ENCODE results near the gene ATP6AP1. TPM values are rescaled to one million over a fixed set of nuclear protein-coding genes. Genes with fewer than 3 reads are reported as not detected.
A peak's percentile ranks its signal among the peaks of the same experiment; 100 is the strongest.

Gene ATP6AP1
- total RNA-seq, 1 donor from 2014 or later = 77.6 TPM

DNA sequence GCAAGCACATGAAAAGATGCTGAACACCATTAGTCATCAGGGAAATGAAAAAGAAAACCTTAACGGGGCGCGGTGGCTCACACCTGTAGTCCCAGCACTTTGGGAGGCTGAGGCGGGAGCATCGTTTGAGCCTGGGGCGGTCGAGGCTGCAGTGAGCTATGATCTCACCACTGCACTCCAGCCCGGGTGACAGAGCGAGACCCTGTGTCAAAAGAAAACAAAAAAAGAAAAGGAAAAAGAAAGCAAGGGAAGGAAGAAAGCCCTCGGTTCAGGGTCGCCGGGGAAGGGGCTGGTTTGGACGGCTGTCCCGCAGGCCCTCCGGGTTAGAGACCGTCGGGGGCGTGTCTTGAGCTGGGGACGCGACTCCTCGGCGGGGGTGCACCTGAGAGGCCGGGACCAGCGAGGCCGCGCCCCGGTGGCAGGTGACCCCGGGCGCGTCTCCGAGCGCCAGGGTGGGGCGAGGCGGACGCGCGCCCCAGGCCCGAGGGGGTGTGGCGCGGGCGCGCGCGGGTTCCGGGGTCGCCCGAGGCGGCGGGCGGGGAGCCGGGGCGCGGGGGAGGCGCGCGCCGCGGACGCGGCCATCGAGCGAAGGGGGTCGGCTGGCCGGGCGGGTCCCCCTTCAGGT is 29.1 kb downstream of the ATP6AP1 start:
- peak overlapping the region; percentile 86 for H3K27ac Mint-ChIP-seq
- H3K27me3 Mint-ChIP-seq (ENCODE audit: low read depth) = no peaks in the 10 kb centered on the region
- no peak for DNase-seq (ENCODE audit: low spot score in 2 of 2, unreplicated experiment in 2 of 2)
- peaks cover 12% of the 10 kb centered on the region for H3K9me3 Mint-ChIP-seq
- peaks cover 12% of the 10 kb centered on the region for H3K36me3 Mint-ChIP-seq
- peaks cover 9% of the 10 kb centered on the region for H3K4me1 Mint-ChIP-seq
- TF ChIP-seq, protein P1, sequence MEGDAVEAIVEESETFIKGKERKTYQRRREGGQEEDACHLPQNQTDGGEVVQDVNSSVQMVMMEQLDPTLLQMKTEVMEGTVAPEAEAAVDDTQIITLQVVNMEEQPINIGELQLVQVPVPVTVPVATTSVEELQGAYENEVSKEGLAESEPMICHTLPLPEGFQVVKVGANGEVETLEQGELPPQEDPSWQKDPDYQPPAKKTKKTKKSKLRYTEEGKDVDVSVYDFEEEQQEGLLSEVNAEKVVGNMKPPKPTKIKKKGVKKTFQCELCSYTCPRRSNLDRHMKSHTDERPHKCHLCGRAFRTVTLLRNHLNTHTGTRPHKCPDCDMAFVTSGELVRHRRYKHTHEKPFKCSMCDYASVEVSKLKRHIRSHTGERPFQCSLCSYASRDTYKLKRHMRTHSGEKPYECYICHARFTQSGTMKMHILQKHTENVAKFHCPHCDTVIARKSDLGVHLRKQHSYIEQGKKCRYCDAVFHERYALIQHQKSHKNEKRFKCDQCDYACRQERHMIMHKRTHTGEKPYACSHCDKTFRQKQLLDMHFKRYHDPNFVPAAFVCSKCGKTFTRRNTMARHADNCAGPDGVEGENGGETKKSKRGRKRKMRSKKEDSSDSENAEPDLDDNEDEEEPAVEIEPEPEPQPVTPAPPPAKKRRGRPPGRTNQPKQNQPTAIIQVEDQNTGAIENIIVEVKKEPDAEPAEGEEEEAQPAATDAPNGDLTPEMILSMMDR (IDR thresholded peaks at IDR 0.05; ENCODE audit: unreplicated experiment) = no peak
- peak overlapping the region; percentile 85 for H3K4me3 Mint-ChIP-seq

DNA sequence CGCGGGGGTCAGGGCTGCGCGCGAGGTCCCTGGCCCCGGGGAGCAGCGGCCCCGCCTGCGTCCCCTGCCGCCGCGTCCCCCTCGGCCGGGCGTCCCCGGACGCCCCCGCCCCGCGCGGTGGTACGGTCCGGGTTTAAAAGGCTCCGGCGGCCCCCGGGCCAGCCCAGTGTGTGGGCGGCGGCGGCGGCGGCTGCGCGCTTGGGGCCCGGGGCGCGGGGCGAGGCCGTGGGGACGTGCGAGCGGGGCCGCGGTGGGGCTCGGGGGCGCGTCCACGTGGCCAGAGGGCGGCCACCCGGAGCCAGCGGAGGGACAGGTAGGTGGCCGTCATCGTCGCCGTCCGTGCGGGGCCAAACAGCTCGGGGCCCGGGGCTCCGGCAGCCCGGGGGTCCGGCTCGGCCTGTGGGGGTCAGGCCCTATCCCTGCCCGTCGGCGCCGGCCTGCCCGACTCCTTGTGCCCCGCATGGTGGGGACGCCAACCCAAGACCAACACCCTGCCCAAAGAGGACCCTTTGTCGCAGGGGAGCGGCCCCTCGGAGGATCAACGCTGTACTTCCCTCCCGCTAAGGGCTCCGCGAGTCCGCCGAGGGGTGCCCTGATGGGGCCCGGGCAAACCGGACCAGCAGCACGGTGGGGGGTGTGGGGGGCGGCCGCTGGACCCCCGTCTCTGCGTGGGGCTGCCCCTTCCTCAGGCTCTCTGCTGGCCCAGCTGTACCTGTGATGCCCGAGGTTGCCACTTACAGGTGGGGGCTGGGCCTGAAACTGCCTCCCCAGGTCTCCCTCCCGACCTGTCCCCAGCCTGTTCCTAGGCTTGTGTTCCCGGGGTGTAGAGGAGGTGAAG is 29.9 kb downstream of the ATP6AP1 start, which contains the start of gene PLXNA3:
Gene PLXNA3 (plus strand): TSS at position 166 of the 838 bp plus-strand sequence. CDS start 1,903 bp downstream, outside the sequence.
- H3K4me1 Mint-ChIP-seq = peaks cover 9% of the 10 kb centered on the region
- no peaks in the 10 kb centered on the region for H3K27me3 Mint-ChIP-seq (ENCODE audit: low read depth)
- H3K9me3 Mint-ChIP-seq = peaks cover 4% of the 10 kb centered on the region
- peak within 1 kb of the TSS; percentile 86 for H3K27ac Mint-ChIP-seq
- TF ChIP-seq, protein P1 (IDR thresholded peaks at IDR 0.05; ENCODE audit: unreplicated experiment) = no peak
- peaks cover 14% of the 10 kb centered on the region for H3K36me3 Mint-ChIP-seq
- peak within 1 kb of the TSS; percentile 85 for H3K4me3 Mint-ChIP-seq
- DNase-seq (ENCODE audit: low spot score in 2 of 2, unreplicated experiment in 2 of 2) = peak in 1 of 2 experiments; percentile 74

DNA sequence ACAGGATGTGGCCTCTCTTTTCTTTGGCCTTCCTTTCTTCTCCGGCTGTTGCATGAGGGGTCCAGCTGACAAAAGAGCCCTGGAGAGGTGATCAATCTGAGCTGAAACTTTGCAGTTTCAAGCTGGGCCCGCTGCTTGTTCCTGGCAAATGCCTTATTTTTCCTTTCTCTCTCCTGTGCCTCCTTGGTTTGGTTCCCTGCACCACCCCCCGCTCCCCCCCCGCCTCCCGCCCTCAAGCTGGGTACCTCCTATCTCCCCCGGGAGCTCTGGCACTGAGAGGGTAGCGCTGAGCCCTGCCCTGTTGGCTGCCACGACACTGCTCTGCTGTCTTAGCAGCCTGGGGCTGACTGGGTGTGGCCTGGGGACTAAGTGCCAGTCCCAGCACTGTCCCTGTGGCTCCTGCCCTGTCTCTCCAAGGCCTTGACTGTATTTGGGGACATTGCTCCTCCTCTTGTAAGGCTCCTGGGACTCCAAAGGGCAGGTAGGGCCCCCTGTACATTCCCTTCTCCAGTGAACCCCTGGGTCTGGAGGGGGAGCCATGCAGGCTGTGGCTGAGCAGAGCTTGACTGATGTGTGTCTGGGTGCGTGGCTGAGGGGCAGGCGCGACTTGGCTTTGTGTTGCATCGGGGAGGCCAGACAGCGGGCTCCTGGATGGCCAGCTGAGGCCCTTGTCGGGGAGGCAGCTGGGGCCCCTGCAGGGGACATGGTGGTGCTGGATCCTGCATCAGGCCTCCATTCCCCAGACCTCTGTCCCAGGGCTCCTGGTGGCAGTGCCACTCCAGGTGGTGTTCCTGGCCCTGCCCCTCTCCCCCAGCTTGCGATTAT is 30.7 kb downstream of the ATP6AP1 start:
- TF ChIP-seq, protein P1 (IDR thresholded peaks at IDR 0.05; ENCODE audit: unreplicated experiment) = no peak
- H3K4me1 Mint-ChIP-seq = peaks cover 9% of the 10 kb centered on the region
- peak overlapping the region; percentile 79 for H3K4me3 Mint-ChIP-seq
- peaks cover 13% of the 10 kb centered on the region for H3K36me3 Mint-ChIP-seq
- H3K9me3 Mint-ChIP-seq = peaks cover 4% of the 10 kb centered on the region
- no peak for DNase-seq (ENCODE audit: low spot score in 2 of 2, unreplicated experiment in 2 of 2)
- peak overlapping the region; percentile 82 for H3K27ac Mint-ChIP-seq
- no peaks in the 10 kb centered on the region for H3K27me3 Mint-ChIP-seq (ENCODE audit: low read depth)

DNA sequence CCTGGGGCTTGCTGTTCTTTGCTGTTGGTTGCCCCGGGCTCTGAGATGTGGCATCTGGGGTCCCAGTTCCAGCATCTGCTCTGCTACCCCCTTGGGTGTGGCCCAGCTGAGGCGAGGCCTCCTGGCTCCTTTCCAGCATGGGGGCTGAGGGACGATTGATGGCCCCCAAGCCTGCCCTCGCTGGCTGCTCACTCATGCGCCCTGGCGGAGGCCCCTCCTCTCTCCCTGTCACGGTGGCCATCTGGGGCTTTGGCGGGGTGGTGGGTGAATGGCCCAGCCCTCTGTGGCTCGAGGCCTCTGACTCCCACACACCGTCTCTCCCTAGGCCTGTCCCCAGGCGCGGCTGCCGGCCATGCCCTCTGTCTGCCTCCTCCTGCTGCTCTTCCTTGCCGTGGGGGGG is 31.4 kb downstream of the ATP6AP1 start:
- Mint-ChIP-seq H3K4me3 (peak overlapping the region; percentile 79), H3K27me3 (ENCODE audit: low read depth) (no peaks in the 10 kb centered on the region), H3K4me1 (peaks cover 9% of the 10 kb centered on the region), H3K9me3 (peaks cover 4% of the 10 kb centered on the region), H3K27ac (no peak overlapping the region), H3K36me3 (peaks cover 13% of the 10 kb centered on the region)
- TF ChIP-seq, protein P1 (IDR thresholded peaks at IDR 0.05; ENCODE audit: unreplicated experiment) = no peak
- no peak for DNase-seq (ENCODE audit: low spot score in 2 of 2, unreplicated experiment in 2 of 2)

DNA sequence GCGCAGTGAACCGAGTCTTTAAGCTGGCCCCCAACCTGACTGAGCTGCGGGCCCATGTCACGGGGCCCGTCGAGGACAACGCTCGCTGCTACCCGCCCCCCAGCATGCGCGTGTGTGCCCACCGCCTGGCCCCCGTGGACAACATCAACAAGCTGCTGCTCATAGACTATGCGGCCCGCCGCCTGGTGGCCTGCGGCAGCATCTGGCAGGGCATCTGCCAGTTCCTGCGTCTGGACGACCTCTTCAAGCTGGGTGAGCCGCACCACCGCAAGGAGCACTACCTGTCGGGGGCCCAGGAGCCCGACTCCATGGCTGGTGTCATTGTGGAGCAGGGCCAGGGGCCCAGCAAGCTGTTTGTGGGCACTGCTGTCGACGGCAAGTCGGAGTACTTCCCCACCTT is 31.8 kb downstream of the ATP6AP1 start:
- Mint-ChIP-seq H3K4me1 (peaks cover 9% of the 10 kb centered on the region), H3K4me3 (peak overlapping the region; percentile 79), H3K27me3 (ENCODE audit: low read depth) (no peaks in the 10 kb centered on the region), H3K36me3 (peaks cover 13% of the 10 kb centered on the region), H3K9me3 (peaks cover 4% of the 10 kb centered on the region), H3K27ac (no peak overlapping the region)
- no peak for DNase-seq (ENCODE audit: low spot score in 2 of 2, unreplicated experiment in 2 of 2)
- TF ChIP-seq, protein P1 (IDR thresholded peaks at IDR 0.05; ENCODE audit: unreplicated experiment) = no peak

Measured in mesothelial cell of epicardium (in vitro differentiated cells).